ENCODE measurements around the gene TOR1AIP2.

- TF ChIP-seq CTCF (IDR thresholded peaks at IDR 0.05) (no peak), POLR2A (IDR thresholded peaks at IDR 0.05) (no peak), EP300 (IDR thresholded peaks at IDR 0.05) (no peak)
Measured at GRCh38 chr1:179831852-179832699, 45.5 kb downstream of the TOR1AIP2 start.
